IPS-NIHi7 (cell line): ENCODE measurements around the gene AQP12B.
"Not testable (repeated sequence)": the region's sequence is repeated elsewhere in the genome, so short reads cannot be mapped to it uniquely, and the experiment has no call there.

ENCODE experiments used
- DNase-seq: peaks from one replicate; pipeline ENCODE4 v3.0.0; 2012; ENCODE audit warnings: mixed read lengths; ENCODE audit errors: extremely low spot score

Gene AQP12B

GRCh38 chr2:240682431-240683224 is at the start of gene AQP12B:
AQP12B (minus strand) TSS chr2:240682885; CDS start chr2:240682837, 48 bp downstream.
- DNase-seq = not testable (repeated sequence)

GRCh38 chr2:240732184-240732583 is 49.5 kb upstream of the AQP12B start:
- no peak for DNase-seq

GRCh38 chr2:240731178-240731545 is 48.5 kb upstream of the AQP12B start:
- DNase-seq = no peak

- no peak for DNase-seq
These were observed 48.0 kb upstream of the AQP12B start for GRCh38 chr2:240730501-240731177.

- no peak for DNase-seq
These were observed 46.1 kb upstream of the AQP12B start for GRCh38 chr2:240728827-240729226.

GRCh38 chr2:240728361-240728760 is 45.7 kb upstream of the AQP12B start:
- no peak for DNase-seq

- DNase-seq = no peak
These were observed 45.2 kb upstream of the AQP12B start for GRCh38 chr2:240727913-240728312.

- no peak for DNase-seq
These were observed 44.8 kb upstream of the AQP12B start for GRCh38 chr2:240727439-240727838.

GRCh38 chr2:240726876-240727275 is 44.2 kb upstream of the AQP12B start:
- DNase-seq = no peak

GRCh38 chr2:240725671-240726070 is 43.0 kb upstream of the AQP12B start:
- DNase-seq = no peak

GRCh38 chr2:240725266-240725665 is 42.6 kb upstream of the AQP12B start:
- DNase-seq = no peak

- DNase-seq = no peak
These were observed 41.7 kb upstream of the AQP12B start for GRCh38 chr2:240724431-240724830.

GRCh38 chr2:240723851-240724250 is 41.2 kb upstream of the AQP12B start:
- DNase-seq = no peak

- no peak for DNase-seq
These were observed 40.4 kb upstream of the AQP12B start for GRCh38 chr2:240722796-240723735.

- DNase-seq = no peak
These were observed 39.7 kb upstream of the AQP12B start for GRCh38 chr2:240722376-240722775.

- no peak for DNase-seq
These were observed 39.0 kb upstream of the AQP12B start for GRCh38 chr2:240721596-240722180.

GRCh38 chr2:240720686-240721595 is 38.3 kb upstream of the AQP12B start:
- no peak for DNase-seq

- no peak for DNase-seq
These were observed 37.2 kb upstream of the AQP12B start for GRCh38 chr2:240719676-240720545.

- no peak for DNase-seq
These were observed 36.3 kb upstream of the AQP12B start for GRCh38 chr2:240718896-240719490.
